ENCODE data around the gene SLC15A2. TPM values are rescaled to one million over a fixed set of nuclear protein-coding genes. Genes with fewer than 3 reads are reported as not detected.

Gene SLC15A2
- total RNA-seq, 2 experiments from 2014 or later, result 1.1 to 1.4 TPM

DNA sequence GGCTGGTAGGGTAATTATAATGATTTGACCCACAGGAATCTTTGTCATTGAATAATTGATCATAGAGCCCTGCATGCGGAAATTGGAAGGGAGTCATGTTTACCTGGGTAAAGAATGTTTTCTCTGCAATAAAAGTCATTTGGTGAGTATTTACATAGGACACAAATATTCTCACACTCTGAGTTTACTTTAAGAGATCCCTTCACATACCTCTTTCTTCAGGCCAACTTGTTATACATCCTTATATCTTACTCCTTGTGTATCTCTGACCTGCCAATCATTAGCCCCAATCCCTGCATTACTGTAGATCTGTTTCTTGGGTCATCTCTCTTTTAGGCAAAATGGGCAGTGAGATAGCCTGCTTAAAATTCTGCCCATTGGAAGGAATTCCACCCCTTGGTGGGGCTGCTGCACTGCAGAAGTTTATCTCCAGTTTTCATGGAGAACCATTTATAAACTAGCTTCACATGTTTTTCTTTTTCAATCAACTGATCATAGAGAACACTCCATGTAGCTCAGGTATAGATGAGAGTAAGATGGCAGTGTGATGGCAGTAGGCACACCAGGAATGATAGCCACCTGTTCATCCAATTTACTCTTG lies 81.6 kb downstream of the SLC15A2 start:
- no peak for DNase-seq
- intact Hi-C loops (cut with micrococcal nuclease), result no loop called here
- Mint-ChIP-seq H3K27me3 (no peaks in the 10 kb centered on the region), H3K9me3 (peaks cover 8% of the 10 kb centered on the region), H3K4me3 (no peak overlapping the region), H3K4me1 (ENCODE audit: low read depth) (no peaks in the 10 kb centered on the region), H3K27ac (no peak overlapping the region), H3K36me3 (peaks cover 2% of the 10 kb centered on the region)
- ChIA-PET CTCF (interaction anchor here (1.0 kb wide), 1 partner anchor 116 kb away, joined by 3 read pairs; no protein-coding TSS in a partner anchor), POLR2A (no interaction called here)

- POLR2A ChIA-PET, result no interaction called here
- H3K4me3 Mint-ChIP-seq, result no peak overlapping the region
- CTCF ChIA-PET, result no interaction called here
These were observed 82.5 kb downstream of the SLC15A2 start for GRCh38 chr3:121976727-121977126.

DNA sequence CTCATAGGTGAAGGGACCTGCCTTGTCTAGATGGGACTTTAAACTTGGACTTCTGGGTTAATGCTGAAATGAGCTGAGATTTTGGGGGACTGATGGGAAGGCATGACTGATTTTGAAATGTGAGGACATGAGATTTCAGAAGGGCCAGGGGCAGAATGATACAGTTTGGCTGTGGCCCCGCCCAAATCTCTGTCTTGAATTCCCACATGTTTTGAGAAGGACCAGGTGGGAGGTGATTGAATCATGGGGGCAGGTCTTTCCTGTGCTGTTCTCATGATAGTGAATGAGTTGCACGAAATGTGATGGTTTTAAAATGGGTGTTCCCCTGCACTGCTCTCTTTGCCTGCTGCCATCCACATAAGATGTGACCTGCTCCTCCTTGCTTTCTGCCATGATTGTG lies 85.0 kb downstream of the SLC15A2 start:
- H3K27me3 Mint-ChIP-seq, result peaks cover 3% of the 10 kb centered on the region
- peaks cover 8% of the 10 kb centered on the region for H3K36me3 Mint-ChIP-seq
- intact Hi-C loops (cut with micrococcal nuclease), result no loop called here
- ChIA-PET POLR2A (no interaction called here), CTCF (no interaction called here)
- DNase-seq, result no peak
- peaks cover 20% of the 10 kb centered on the region for H3K9me3 Mint-ChIP-seq
- H3K4me1 Mint-ChIP-seq (ENCODE audit: low read depth), result no peaks in the 10 kb centered on the region
- no peak overlapping the region for H3K4me3 Mint-ChIP-seq
- no peak overlapping the region for H3K27ac Mint-ChIP-seq

More at GRCh38 chr3:121976727-121977126, 82.5 kb downstream of the SLC15A2 start:
- no peaks in the 10 kb centered on the region for H3K27me3 Mint-ChIP-seq
- H3K36me3 Mint-ChIP-seq, result peaks cover 2% of the 10 kb centered on the region
- H3K9me3 Mint-ChIP-seq, result peaks cover 8% of the 10 kb centered on the region
- DNase-seq, result no peak
- no peaks in the 10 kb centered on the region for H3K4me1 Mint-ChIP-seq (ENCODE audit: low read depth)
- intact Hi-C loops (cut with micrococcal nuclease), result no loop called here
- no peak overlapping the region for H3K27ac Mint-ChIP-seq

DNA sequence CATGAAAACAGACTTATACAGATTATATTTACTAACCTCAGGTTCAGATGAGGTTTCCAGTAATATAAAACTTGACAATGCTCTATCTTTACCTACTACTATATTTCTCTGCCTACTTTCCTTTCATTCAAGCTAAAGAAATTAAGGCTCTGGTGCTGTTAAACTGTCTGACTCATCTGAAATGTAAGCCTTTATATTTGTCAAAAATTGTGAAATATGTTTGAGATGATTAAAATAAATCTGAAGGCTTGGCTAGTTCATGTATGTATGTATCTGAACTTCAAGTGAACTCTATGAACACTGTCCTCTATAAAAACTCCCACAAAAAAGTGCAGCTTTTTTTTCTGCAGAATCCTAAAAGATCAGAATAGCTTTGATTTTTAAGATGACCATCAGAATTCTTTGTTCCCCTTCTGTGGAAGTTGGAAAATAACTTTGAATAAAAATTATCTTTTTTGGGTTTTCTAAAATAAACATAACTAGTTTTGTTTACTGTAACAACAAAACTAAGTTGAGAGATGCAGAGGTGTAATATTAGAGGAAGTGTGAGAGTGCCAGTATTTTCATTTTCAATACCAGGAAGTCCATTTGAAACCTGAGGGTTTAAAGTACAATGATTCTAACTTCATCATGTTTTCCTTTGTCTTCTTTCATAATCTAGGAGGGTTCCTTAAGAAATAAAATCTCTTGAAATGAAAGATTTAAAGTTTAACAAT lies 85.7 kb downstream of the SLC15A2 start:
- Mint-ChIP-seq H3K4me3 (no peak overlapping the region), H3K27me3 (peaks cover 3% of the 10 kb centered on the region), H3K36me3 (peaks cover 7% of the 10 kb centered on the region), H3K4me1 (ENCODE audit: low read depth) (no peaks in the 10 kb centered on the region), H3K27ac (no peak overlapping the region), H3K9me3 (peaks cover 18% of the 10 kb centered on the region)
- intact Hi-C loops (cut with micrococcal nuclease), result no loop called here
- CTCF ChIA-PET, result interaction anchor here (0.5 kb wide), 1 partner anchor 434 kb away, joined by 4 read pairs; no protein-coding TSS in a partner anchor
- no peak for DNase-seq
- POLR2A ChIA-PET, result interaction anchor here (0.7 kb wide), 1 partner anchor 35 kb away, joined by 3 read pairs; no protein-coding TSS in a partner anchor

DNA sequence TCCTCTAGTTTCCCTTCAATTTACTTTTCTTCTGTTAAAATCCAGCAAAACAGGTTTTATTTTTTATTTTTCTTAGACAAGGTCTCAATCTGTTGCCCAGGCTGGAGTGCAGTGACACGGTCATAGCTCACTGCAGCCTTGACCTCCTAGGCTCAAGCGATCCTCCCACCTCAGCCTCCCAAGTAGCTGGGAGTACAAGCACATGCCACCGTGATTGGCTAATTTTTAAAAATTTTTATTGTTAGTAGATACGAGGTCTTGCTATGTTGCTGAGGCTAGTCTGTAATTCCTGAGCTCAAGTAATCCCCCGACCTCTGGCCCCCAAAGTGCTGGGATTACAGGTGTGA lies 86.2 kb downstream of the SLC15A2 start:
- H3K4me3 Mint-ChIP-seq, result no peak overlapping the region
- H3K4me1 Mint-ChIP-seq (ENCODE audit: low read depth), result no peaks in the 10 kb centered on the region
- intact Hi-C loops (cut with micrococcal nuclease), result no loop called here
- peaks cover 5% of the 10 kb centered on the region for H3K27me3 Mint-ChIP-seq
- peaks cover 8% of the 10 kb centered on the region for H3K36me3 Mint-ChIP-seq
- ChIA-PET CTCF (interaction anchor here (0.5 kb wide), 1 partner anchor 434 kb away, joined by 4 read pairs; no protein-coding TSS in a partner anchor), POLR2A (interaction anchor here (0.7 kb wide), 1 partner anchor 36 kb away, joined by 3 read pairs; no protein-coding TSS in a partner anchor)
- no peak for DNase-seq
- H3K27ac Mint-ChIP-seq, result no peak overlapping the region
- peaks cover 18% of the 10 kb centered on the region for H3K9me3 Mint-ChIP-seq

- intact Hi-C loops (cut with micrococcal nuclease), result no loop called here
- Mint-ChIP-seq H3K4me3 (no peak overlapping the region), H3K27me3 (peaks cover 5% of the 10 kb centered on the region), H3K9me3 (peaks cover 18% of the 10 kb centered on the region), H3K36me3 (peaks cover 8% of the 10 kb centered on the region), H3K27ac (no peak overlapping the region), H3K4me1 (ENCODE audit: low read depth) (no peaks in the 10 kb centered on the region)
- ChIA-PET POLR2A (no interaction called here), CTCF (no interaction called here)
- no peak for DNase-seq
These were observed 87.3 kb downstream of the SLC15A2 start for GRCh38 chr3:121981473-121981872.

GRCh38 chr3:121985846-121986245 lies 91.6 kb downstream of the SLC15A2 start:
- intact Hi-C loops (cut with micrococcal nuclease), result no loop called here
- Mint-ChIP-seq H3K36me3 (peaks cover 8% of the 10 kb centered on the region), H3K27me3 (peaks cover 5% of the 10 kb centered on the region), H3K27ac (no peak overlapping the region), H3K9me3 (peaks cover 18% of the 10 kb centered on the region), H3K4me1 (ENCODE audit: low read depth) (peaks cover 4% of the 10 kb centered on the region), H3K4me3 (no peak overlapping the region)
- ChIA-PET POLR2A (no interaction called here), CTCF (no interaction called here)
- no peak for DNase-seq

GRCh38 chr3:121988146-121988545 lies 93.9 kb downstream of the SLC15A2 start:
- intact Hi-C loops (cut with micrococcal nuclease), result loop anchor here (1.0 kb wide), 1 partner anchor 104 kb away; no protein-coding TSS in a partner anchor
- H3K27ac Mint-ChIP-seq, result no peak overlapping the region
- H3K4me3 Mint-ChIP-seq, result no peak overlapping the region
- peaks cover 5% of the 10 kb centered on the region for H3K27me3 Mint-ChIP-seq
- H3K36me3 Mint-ChIP-seq, result peaks cover 8% of the 10 kb centered on the region
- POLR2A ChIA-PET, result no interaction called here
- CTCF ChIA-PET, result no interaction called here
- peaks cover 4% of the 10 kb centered on the region for H3K4me1 Mint-ChIP-seq (ENCODE audit: low read depth)
- H3K9me3 Mint-ChIP-seq, result peaks cover 16% of the 10 kb centered on the region
- peak; percentile 46 for DNase-seq

DNA sequence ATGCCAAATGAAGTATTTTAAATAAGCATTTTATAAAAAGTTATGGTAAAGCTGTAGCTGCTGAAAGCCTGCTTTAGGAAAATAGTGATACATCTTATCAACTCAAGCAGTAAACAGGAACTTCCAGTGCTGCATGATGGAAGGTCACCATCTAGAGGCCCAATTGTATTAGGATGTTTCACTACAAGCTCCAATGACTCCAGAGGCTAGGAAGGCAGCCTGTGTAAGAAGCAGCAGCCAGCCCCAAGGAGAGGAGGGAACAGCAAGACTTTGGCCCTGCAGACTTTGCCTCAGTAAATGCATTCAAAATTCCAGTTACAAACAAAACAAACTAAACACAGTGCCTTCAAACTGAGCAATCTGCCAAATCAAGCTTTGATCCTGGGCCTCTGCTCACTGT lies 95.7 kb downstream of the SLC15A2 start:
- H3K4me1 Mint-ChIP-seq (ENCODE audit: low read depth), result peaks cover 4% of the 10 kb centered on the region
- peaks cover 2% of the 10 kb centered on the region for H3K27me3 Mint-ChIP-seq
- intact Hi-C loops (cut with micrococcal nuclease), result loop anchor here (10.0 kb wide), 1 partner anchor 445 kb away; the partner anchor contains the start of gene POLQ
- peaks cover 2% of the 10 kb centered on the region for H3K36me3 Mint-ChIP-seq
- H3K27ac Mint-ChIP-seq, result no peak overlapping the region
- DNase-seq, result no peak
- ChIA-PET CTCF (interaction anchor here (1.2 kb wide), 1 partner anchor 111 kb away, joined by 3 read pairs; no protein-coding TSS in a partner anchor), POLR2A (no interaction called here)
- peaks cover 3% of the 10 kb centered on the region for H3K9me3 Mint-ChIP-seq
- H3K4me3 Mint-ChIP-seq, result no peak overlapping the region

- ChIA-PET POLR2A (no interaction called here), CTCF (no interaction called here)
- no peaks in the 10 kb centered on the region for H3K36me3 Mint-ChIP-seq
- H3K4me1 Mint-ChIP-seq (ENCODE audit: low read depth), result peaks cover 23% of the 10 kb centered on the region
- H3K4me3 Mint-ChIP-seq, result no peak overlapping the region
- H3K27me3 Mint-ChIP-seq, result no peaks in the 10 kb centered on the region
- no peaks in the 10 kb centered on the region for H3K9me3 Mint-ChIP-seq
- H3K27ac Mint-ChIP-seq, result no peak overlapping the region
- no peak for DNase-seq
- intact Hi-C loops (cut with micrococcal nuclease), result loop anchor here (10.0 kb wide), 1 partner anchor 448 kb away; the partner anchor contains the start of gene POLQ
These were observed 98.7 kb downstream of the SLC15A2 start for GRCh38 chr3:121992601-121993560.

All from activated CD4-positive, alpha-beta memory T cell treated with anti-CD3 and anti-CD28 coated beads for 36 hours (primary cell).